AG08395 (cell line): ENCODE measurements around the gene MRPL23.

Experiments
- DNase-seq: peaks from one replicate; pipeline ENCODE4 v3.0.0; 2012; ENCODE audit warnings: mixed read lengths, low spot score

Gene MRPL23

GRCh38 chr11:1994121-1994520, 47.0 kb downstream of the MRPL23 start:
- DNase-seq = no peak

GRCh38 chr11:1997755-1998154, 50.6 kb downstream of the MRPL23 start, which contains the start of gene H19:
Gene H19, minus strand, starts transcription at chr11:1997842.
- DNase-seq = no peak

DNA sequence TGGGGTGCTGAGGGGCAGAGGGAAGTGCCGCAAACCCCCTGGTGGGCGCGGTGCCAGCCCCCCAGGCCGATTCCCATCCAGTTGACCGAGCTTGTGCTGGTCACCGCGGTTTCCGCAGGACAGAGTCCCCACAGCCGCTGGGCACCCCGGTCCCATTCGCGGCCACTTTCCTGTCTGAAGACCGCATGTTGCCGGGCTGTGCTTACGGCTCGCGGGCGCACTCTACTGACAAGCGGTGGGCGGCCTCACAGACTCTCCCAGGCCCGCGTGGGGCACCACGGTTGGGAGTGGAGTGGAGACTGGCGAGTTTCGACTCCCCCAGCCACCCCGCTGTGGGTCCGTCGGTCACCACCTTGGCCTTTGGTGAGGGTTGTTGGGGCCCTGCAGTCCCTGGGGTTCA, 51.2 kb downstream of the MRPL23 start:
- no peak for DNase-seq

DNA sequence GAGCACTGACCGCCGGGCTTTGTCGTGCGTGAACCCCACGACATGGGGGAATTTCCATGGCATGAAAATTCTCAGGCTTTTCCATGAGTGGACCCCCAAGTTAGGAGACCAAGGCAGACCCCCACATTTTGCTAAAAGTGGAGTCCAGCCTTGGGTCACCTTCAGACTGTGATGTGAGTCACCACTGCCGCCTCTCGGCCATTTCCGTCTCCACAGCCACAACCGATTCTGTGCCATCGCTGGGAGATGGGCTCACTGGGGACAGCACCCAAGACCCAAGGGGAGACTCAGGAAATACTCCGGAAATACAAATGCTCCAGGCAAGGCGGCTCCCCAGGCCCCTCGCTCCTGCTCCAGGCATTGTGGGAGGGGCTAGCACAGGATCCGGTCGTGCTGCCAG, 51.7 kb downstream of the MRPL23 start:
- DNase-seq = no peak

GRCh38 chr11:2002042-2002776, 55.1 kb downstream of the MRPL23 start:
- DNase-seq = no peak

- DNase-seq = no peak
Measured at GRCh38 chr11:2002807-2003206, 55.7 kb downstream of the MRPL23 start.

GRCh38 chr11:2004466-2004865, 57.3 kb downstream of the MRPL23 start:
- DNase-seq = no peak
